HFF-Myc (cell line): ENCODE measurements around the gene UBXN10.
A peak's percentile ranks its signal among the peaks of the same experiment; 100 is the strongest.
"Not testable (repeated sequence)": the region's sequence is repeated elsewhere in the genome, so short reads cannot be mapped to it uniquely, and the experiment has no call there.

Experiments
- DNase-seq: peaks from one replicate; pipeline ENCODE4 v3.0.0-alpha.2; 2011; ENCODE audit warnings: low read depth; ENCODE audit errors: extremely low read depth
- H3K4me3 ChIP-seq: replicated peaks from 2 replicates; pipeline ENCODE4 v1.5.1; 2011; ENCODE audit warnings: low read depth, mild to moderate bottlenecking, control low read depth, low read length
- CTCF ChIP-seq: IDR thresholded peaks from 2 replicates; pipeline ENCODE4 v1.5.1; 2012; ENCODE audit warnings: mild to moderate bottlenecking, low read depth, low read length, control low read depth; ENCODE audit errors: missing control alignments

The UBXN10 gene

GRCh38 chr1:20210736-20211460, 25.0 kb downstream of the UBXN10 start:
- H3K4me3 ChIP-seq, result no peak overlapping the region
- no peak for TF ChIP-seq CTCF
- DNase-seq, result no peak

- H3K4me3 ChIP-seq, result no peak overlapping the region
- DNase-seq, result no peak
- TF ChIP-seq CTCF, result no peak
Observed at GRCh38 chr1:20211511-20211931, 25.6 kb downstream of the UBXN10 start.

- DNase-seq, result no peak
- H3K4me3 ChIP-seq, result no peak overlapping the region
- TF ChIP-seq CTCF, result no peak
Observed at GRCh38 chr1:20212085-20212684, 26.3 kb downstream of the UBXN10 start.

- peak; percentile 78 for TF ChIP-seq CTCF
- DNase-seq, result no peak
- H3K4me3 ChIP-seq, result no peak overlapping the region
Observed at GRCh38 chr1:20212685-20213331, 26.9 kb downstream of the UBXN10 start.

GRCh38 chr1:20215716-20216115, 29.8 kb downstream of the UBXN10 start:
- no peak overlapping the region for H3K4me3 ChIP-seq
- DNase-seq, result no peak
- TF ChIP-seq CTCF, result no peak

GRCh38 chr1:20216574-20216973, 30.7 kb downstream of the UBXN10 start:
- no peak overlapping the region for H3K4me3 ChIP-seq
- peak; percentile 36 for TF ChIP-seq CTCF
- DNase-seq, result no peak

- H3K4me3 ChIP-seq, DNase-seq: not testable (repeated sequence)
Observed at GRCh38 chr1:20219053-20219452, 33.2 kb downstream of the UBXN10 start.
